Activated CD4-positive, alpha-beta memory T cell treated with anti-CD3 and anti-CD28 coated beads for 36 hours (primary cell): ENCODE data around the gene MAP1LC3B. TPM values are rescaled to one million over a fixed set of nuclear protein-coding genes. Genes with fewer than 3 reads are reported as not detected.
"Not testable (repeated sequence)": the region's sequence is repeated elsewhere in the genome, so short reads cannot be mapped to it uniquely, and the experiment has no call there.

ENCODE experiments used
- CTCF ChIA-PET: fragments of 350-600 bp; sonication (Branson Sonifier 250); formaldehyde crosslinking; loops from one replicate; lab custom pipeline; 2021; ENCODE audit warnings: antibody characterized with exemption, inconsistent platforms; lab: Charles Lee
- POLR2A ChIA-PET: fragments of 350-600 bp; sonication (Branson Sonifier 250); formaldehyde crosslinking; loops from one replicate; lab custom pipeline; 2021; ENCODE audit warnings: antibody characterized with exemption; lab: Charles Lee
- DNase-seq: peaks from one replicate; pipeline ENCODE4 v3.0.0-alpha.2; 2020
- H3K27ac Mint-ChIP-seq: one replicate; pipeline ENCODE4 v1.8.0; 2021; ENCODE audit warnings: mixed read lengths
- H3K27me3 Mint-ChIP-seq: one replicate; pipeline ENCODE4 v1.8.0; 2021; ENCODE audit warnings: mixed read lengths
- H3K36me3 Mint-ChIP-seq: one replicate; pipeline ENCODE4 v1.8.0; 2021; ENCODE audit warnings: mixed read lengths
- H3K4me1 Mint-ChIP-seq: one replicate; pipeline ENCODE4 v1.8.0; 2021; ENCODE audit warnings: low read depth, mixed read lengths
- H3K4me3 Mint-ChIP-seq: one replicate; pipeline ENCODE4 v1.8.0; 2021; ENCODE audit warnings: mild to moderate bottlenecking, mixed read lengths
- H3K9me3 Mint-ChIP-seq: one replicate; pipeline ENCODE4 v1.8.0; 2021; ENCODE audit warnings: mixed read lengths
- intact Hi-C: fragments of 100-400 bp; cut with micrococcal nuclease; formaldehyde crosslinking; loops from one replicate; pipeline ENCODE4 v1.15.1; 2023
- total RNA-seq, 2 experiments: library from RNA; stranded (reverse); gene quantifications; one replicate each; pipeline ENCODE4 v1.2.3, GENCODE V29; 2021

Gene MAP1LC3B
- total RNA-seq, 2 experiments from 2014 or later: 69.3 to 72.5 TPM

GRCh38 chr16:87372305-87372704 is 19.8 kb upstream of the MAP1LC3B start:
- no peak overlapping the region for H3K27ac Mint-ChIP-seq
- POLR2A ChIA-PET: no interaction called here
- H3K4me3 Mint-ChIP-seq: no peak overlapping the region
- peaks cover 48% of the 10 kb centered on the region for H3K4me1 Mint-ChIP-seq
- no peak for DNase-seq
- H3K36me3 Mint-ChIP-seq: peaks cover 6% of the 10 kb centered on the region
- CTCF ChIA-PET: no interaction called here
- no peaks in the 10 kb centered on the region for H3K9me3 Mint-ChIP-seq
- H3K27me3 Mint-ChIP-seq: no peaks in the 10 kb centered on the region
- intact Hi-C loops: no loop called here

DNA sequence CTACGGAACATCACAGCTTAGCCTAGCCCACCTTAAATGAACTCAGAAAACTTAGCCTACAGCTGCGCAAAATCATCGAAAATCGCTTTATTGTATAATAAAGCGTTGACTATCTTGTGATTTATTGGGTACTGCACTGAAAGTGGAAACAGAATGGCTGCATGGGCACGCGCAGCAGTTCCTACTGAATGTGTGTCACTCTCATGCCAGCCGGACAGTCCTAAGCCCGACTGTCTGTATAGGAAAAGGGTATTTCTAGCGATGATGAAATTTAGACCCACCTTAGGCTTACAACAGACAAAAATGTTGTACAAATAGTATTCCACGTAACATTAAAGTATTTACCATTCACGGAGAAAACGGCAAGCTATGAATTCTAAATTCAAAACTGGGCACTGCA is 17.8 kb upstream of the MAP1LC3B start:
- POLR2A ChIA-PET: interaction anchor here (0.6 kb wide), 1 partner anchor 33 kb away, joined by 5 read pairs; no protein-coding TSS in a partner anchor
- CTCF ChIA-PET: interaction anchor here (0.6 to 1.5 kb wide), 2 partner anchors 10 to 20 kb away, joined by 3 read pairs; partner anchors contain the start of gene FBXO31
- Mint-ChIP-seq H3K4me1 (peaks cover 35% of the 10 kb centered on the region), H3K36me3 (peaks cover 10% of the 10 kb centered on the region), H3K27ac (no peak overlapping the region), H3K27me3 (no peaks in the 10 kb centered on the region), H3K4me3 (no peak overlapping the region), H3K9me3 (no peaks in the 10 kb centered on the region)
- intact Hi-C loops: no loop called here
- no peak for DNase-seq

DNA sequence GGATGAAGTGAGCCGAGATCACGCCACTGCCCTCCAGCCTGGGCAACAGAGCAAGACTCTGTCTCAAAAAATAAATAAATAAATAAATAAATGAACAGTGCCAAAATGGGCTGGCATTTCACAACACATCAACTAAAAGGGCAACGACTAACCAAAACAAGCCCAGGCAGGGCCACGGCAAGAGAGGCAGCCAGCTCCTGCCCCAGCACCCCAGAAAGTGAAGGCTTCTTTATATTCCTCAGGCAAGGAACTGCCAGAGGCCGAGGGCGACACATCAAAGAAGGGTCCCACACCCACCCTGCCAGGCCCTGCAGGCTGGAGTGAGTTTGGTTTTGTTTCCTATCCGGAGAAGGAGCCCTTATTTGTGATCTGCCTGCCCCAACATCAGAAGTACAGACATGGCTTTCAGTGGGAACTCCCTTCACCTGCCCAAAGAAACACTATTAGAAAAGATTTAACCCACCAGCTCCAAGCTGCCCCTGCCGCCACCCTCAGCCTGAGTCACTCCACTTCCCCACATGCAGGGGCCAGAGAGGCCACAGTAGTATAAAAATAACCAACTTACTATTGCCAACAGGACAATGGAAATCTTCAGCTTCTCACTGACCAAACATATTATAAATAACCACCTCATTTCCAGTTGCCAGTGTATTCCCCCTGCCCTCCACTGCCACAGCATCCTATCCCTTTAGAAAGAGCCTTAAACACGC is 16.6 kb upstream of the MAP1LC3B start:
- CTCF ChIA-PET: no interaction called here
- Mint-ChIP-seq H3K4me3 (no peak overlapping the region), H3K4me1 (peaks cover 41% of the 10 kb centered on the region), H3K36me3 (peaks cover 14% of the 10 kb centered on the region), H3K27ac (no peak overlapping the region), H3K9me3 (no peaks in the 10 kb centered on the region), H3K27me3 (no peaks in the 10 kb centered on the region)
- POLR2A ChIA-PET: interaction anchor here (0.5 kb wide), 1 partner anchor 19 kb away, joined by 4 read pairs; no protein-coding TSS in a partner anchor
- DNase-seq: no peak
- intact Hi-C loops: no loop called here

DNA sequence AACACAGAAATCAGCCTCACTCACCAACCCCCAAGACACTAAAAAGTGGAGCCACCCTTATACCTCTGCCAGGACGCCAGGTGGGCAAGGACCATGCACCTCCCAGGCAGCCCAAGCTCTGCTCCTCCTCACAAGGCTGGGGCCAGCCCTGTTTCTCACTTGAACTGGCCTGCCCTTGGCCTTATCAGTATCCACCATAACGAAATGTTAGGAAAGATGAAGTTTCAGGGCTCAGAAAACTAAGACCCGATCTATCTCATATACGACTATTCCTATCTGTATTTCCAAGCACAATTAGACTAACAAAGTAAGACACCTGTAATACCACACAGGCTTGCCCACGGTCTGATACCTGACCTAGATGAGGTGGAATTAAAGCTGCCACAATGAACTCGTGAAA is 15.5 kb upstream of the MAP1LC3B start:
- Mint-ChIP-seq H3K9me3 (no peaks in the 10 kb centered on the region), H3K27me3 (no peaks in the 10 kb centered on the region), H3K27ac (no peak overlapping the region), H3K36me3 (peaks cover 18% of the 10 kb centered on the region), H3K4me3 (no peak overlapping the region), H3K4me1 (peaks cover 46% of the 10 kb centered on the region)
- intact Hi-C loops: no loop called here
- DNase-seq: no peak
- ChIA-PET CTCF (no interaction called here), POLR2A (no interaction called here)

DNA sequence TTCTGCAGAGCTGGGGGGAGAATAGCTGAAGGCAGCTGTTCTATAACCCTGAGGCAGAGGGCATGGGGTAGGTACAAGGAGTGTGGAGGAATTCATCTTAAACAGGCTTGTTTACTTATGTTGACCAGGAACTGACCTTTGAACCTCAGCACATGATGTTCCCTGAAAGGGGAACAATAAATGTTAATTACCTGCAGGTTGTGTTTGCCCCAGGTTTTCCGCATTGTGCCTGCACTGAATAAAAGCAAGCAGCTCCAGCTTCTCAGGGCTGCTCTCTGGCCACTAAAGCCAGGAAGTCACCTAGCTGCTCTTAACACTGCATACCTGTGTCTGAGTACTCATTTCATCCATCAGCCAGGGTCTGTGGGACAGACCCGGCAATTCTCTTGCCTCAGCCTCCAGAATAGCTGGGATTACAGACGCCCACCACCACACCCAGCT is 12.8 kb upstream of the MAP1LC3B start:
- H3K27ac Mint-ChIP-seq, H3K4me3 Mint-ChIP-seq, DNase-seq, H3K27me3 Mint-ChIP-seq, H3K9me3 Mint-ChIP-seq, CTCF ChIA-PET, POLR2A ChIA-PET, intact Hi-C loops: not testable (repeated sequence)
- H3K36me3 Mint-ChIP-seq: peaks cover 17% of the 10 kb centered on the region
- H3K4me1 Mint-ChIP-seq: peaks cover 53% of the 10 kb centered on the region

GRCh38 chr16:87380403-87380802 is 11.7 kb upstream of the MAP1LC3B start:
- Mint-ChIP-seq H3K36me3 (peaks cover 17% of the 10 kb centered on the region), H3K9me3 (no peaks in the 10 kb centered on the region), H3K4me1 (peaks cover 59% of the 10 kb centered on the region), H3K27ac (peak overlapping the region; percentile 92), H3K27me3 (peaks cover 2% of the 10 kb centered on the region), H3K4me3 (peak overlapping the region; percentile 78)
- DNase-seq: peak; percentile 35
- intact Hi-C loops: loop anchor here (5.0 to 10.0 kb wide), 3 partner anchors 33 to 1826 kb away; no protein-coding TSS in a partner anchor
- POLR2A ChIA-PET: no interaction called here
- CTCF ChIA-PET: interaction anchor here (0.6 kb wide), 1 partner anchor 50 kb away, joined by 3 read pairs; no protein-coding TSS in a partner anchor

DNA sequence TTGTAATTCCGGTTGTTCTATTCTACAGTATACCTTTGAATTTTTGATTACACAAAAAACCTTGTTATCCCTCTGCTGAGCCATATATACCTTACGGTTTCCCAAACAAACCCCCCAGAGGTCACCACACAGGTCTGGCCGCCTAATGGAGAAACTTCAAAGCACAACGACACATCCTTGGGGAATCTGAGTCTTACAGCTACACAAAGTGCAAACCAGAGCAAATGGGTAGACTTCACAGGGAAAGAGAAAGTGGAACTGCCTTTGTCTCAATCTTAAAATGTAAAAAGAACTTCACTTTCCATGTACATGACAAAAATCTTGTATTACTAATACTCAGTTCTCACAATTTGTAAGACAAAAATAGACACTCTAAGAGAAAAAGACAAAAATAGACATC is 11.3 kb upstream of the MAP1LC3B start:
- Mint-ChIP-seq H3K27ac (peak overlapping the region; percentile 92), H3K4me1 (peaks cover 57% of the 10 kb centered on the region), H3K27me3 (peaks cover 2% of the 10 kb centered on the region), H3K36me3 (peaks cover 17% of the 10 kb centered on the region), H3K9me3 (no peaks in the 10 kb centered on the region), H3K4me3 (peak overlapping the region; percentile 78)
- CTCF ChIA-PET: interaction anchor here (0.6 kb wide), 1 partner anchor 51 kb away, joined by 3 read pairs; no protein-coding TSS in a partner anchor
- POLR2A ChIA-PET: no interaction called here
- intact Hi-C loops: loop anchor here (5.0 to 10.0 kb wide), 3 partner anchors 34 to 1826 kb away; no protein-coding TSS in a partner anchor
- peak; percentile 32 for DNase-seq

DNA sequence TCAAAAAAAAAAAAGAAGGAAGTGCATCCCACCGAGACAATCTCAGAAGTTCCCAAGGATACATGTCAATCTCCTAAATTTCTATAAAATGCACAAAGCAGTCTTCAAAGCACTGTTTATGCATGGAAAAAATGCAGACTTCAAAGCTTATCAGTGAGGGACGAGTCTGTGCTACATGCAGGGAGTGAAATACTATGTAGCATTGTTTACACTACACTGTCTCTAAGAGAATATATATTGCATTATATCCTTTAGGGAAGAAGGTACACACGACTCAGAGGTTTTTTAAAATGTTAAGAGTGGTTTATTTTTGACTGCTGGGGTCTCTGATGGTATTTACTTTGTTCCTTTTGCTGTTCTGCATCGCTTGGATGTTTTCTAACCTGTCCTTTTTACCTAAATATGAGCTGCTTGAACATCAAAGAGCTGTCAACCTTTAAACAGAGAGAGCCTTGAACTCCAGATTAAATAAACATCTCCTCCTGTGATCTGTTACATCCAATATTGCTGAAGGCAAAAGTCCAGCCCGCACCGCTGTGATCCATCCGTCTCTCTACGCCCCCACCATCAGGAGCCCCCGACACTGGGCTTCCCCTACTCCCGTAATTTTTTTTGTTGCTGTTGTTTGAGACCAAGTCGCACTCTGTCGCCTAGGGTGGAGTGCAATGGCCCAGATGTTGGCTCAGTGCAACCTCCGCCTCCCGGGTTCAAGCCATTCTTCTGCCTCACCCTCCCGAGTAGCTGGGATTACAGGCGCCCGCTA is 9.9 kb upstream of the MAP1LC3B start:
- no peak for DNase-seq

GRCh38 chr16:87383505-87384161 is 8.5 kb upstream of the MAP1LC3B start, which contains the start of gene FBXO31:
FBXO31 (minus strand) TSS chr16:87383776; CDS start chr16:87383744, 32 bp downstream.
- ChIA-PET POLR2A (interaction anchor here (0.5 to 2.2 kb wide), 9 partner anchors 10 to 81 kb away, joined by 3 to 27 read pairs (median 4); partner anchors contain the start of gene C16orf95), CTCF (interaction anchor here (1.1 to 3.0 kb wide), 5 partner anchors 9 to 252 kb away, joined by 3 to 23 read pairs (median 4); partner anchors contain the start of gene C16orf95)
- peak; percentile 92 for DNase-seq
- H3K27me3 Mint-ChIP-seq: peaks cover 2% of the 10 kb centered on the region
- H3K27ac Mint-ChIP-seq: peak within 1 kb of the TSS; percentile 93
- intact Hi-C loops: loop anchor here (1.0 to 10.0 kb wide), 5 partner anchors 9 to 1829 kb away; partner anchors contain the start of genes C16orf95 and MAP1LC3B
- H3K4me3 Mint-ChIP-seq: peak within 1 kb of the TSS; percentile 88
- peaks cover 14% of the 10 kb centered on the region for H3K36me3 Mint-ChIP-seq
- no peaks in the 10 kb centered on the region for H3K9me3 Mint-ChIP-seq
- peaks cover 67% of the 10 kb centered on the region for H3K4me1 Mint-ChIP-seq

More for the DNA sequence above, 9.9 kb upstream of the MAP1LC3B start:
- POLR2A ChIA-PET: interaction anchor here (1.8 to 2.2 kb wide), 3 partner anchors 12 to 65 kb away, joined by 7 to 27 read pairs (median 17); partner anchors contain the start of gene C16orf95
- Mint-ChIP-seq H3K27ac (peak overlapping the region; percentile 92), H3K9me3 (no peaks in the 10 kb centered on the region), H3K4me1 (peaks cover 55% of the 10 kb centered on the region), H3K4me3 (peak overlapping the region; percentile 78), H3K36me3 (peaks cover 15% of the 10 kb centered on the region), H3K27me3 (peaks cover 2% of the 10 kb centered on the region)
- intact Hi-C loops: loop anchor here (5.0 to 10.0 kb wide), 3 partner anchors 35 to 1827 kb away; no protein-coding TSS in a partner anchor
- CTCF ChIA-PET: interaction anchor here (1.0 to 3.0 kb wide), 4 partner anchors 12 to 254 kb away, joined by 3 to 23 read pairs (median 8); partner anchors contain the start of gene C16orf95

GRCh38 chr16:87384162-87384874 is 7.8 kb upstream of the MAP1LC3B start:
- H3K9me3 Mint-ChIP-seq: no peaks in the 10 kb centered on the region
- DNase-seq: no peak
- H3K27ac Mint-ChIP-seq: peak overlapping the region; percentile 93
- CTCF ChIA-PET: interaction anchor here (1.1 to 3.0 kb wide), 4 partner anchors 10 to 251 kb away, joined by 3 to 23 read pairs (median 8); partner anchors contain the start of gene C16orf95
- POLR2A ChIA-PET: interaction anchor here (0.9 to 2.2 kb wide), 8 partner anchors 10 to 81 kb away, joined by 3 to 27 read pairs (median 6); partner anchors contain the start of gene C16orf95
- intact Hi-C loops: loop anchor here (5.0 to 10.0 kb wide), 3 partner anchors 37 to 1830 kb away; no protein-coding TSS in a partner anchor
- H3K4me1 Mint-ChIP-seq: peaks cover 66% of the 10 kb centered on the region
- H3K4me3 Mint-ChIP-seq: peak overlapping the region; percentile 88
- H3K27me3 Mint-ChIP-seq: peaks cover 2% of the 10 kb centered on the region
- H3K36me3 Mint-ChIP-seq: peaks cover 10% of the 10 kb centered on the region
